SHP77 (cell line): Measurements from ENCODE around the gene NASP.

ENCODE experiments used
- DNase-seq, 2 experiments: peaks; one replicate each; lab custom pipeline; 2025; lab: John Stamatoyannopoulos, UW

NASP gene

GRCh38 chr1:45620588-45621500, 37.0 kb downstream of the NASP start:
- DNase-seq, result no peak

GRCh38 chr1:45621501-45621836, 37.6 kb downstream of the NASP start:
- no peak for DNase-seq

GRCh38 chr1:45621895-45622523, 38.2 kb downstream of the NASP start:
- DNase-seq, result no peak

GRCh38 chr1:45622524-45623394, 38.9 kb downstream of the NASP start:
- DNase-seq, result no peak

- DNase-seq, result no peak
Observed at GRCh38 chr1:45623972-45624371, 40.1 kb downstream of the NASP start, which contains the start of gene CCDC17. Gene CCDC17 (minus strand): TSS chr1:45624054. CDS start chr1:45623909, 145 bp downstream.

- DNase-seq, result no peak
Observed at GRCh38 chr1:45629035-45629434, 45.2 kb downstream of the NASP start.

GRCh38 chr1:45630429-45630828, 46.6 kb downstream of the NASP start:
- DNase-seq, result no peak

GRCh38 chr1:45635211-45635610, 51.4 kb downstream of the NASP start:
- no peak for DNase-seq

GRCh38 chr1:45640293-45640692, 56.5 kb downstream of the NASP start:
- no peak for DNase-seq

- DNase-seq, result no peak
Observed at GRCh38 chr1:45643321-45643720, 59.5 kb downstream of the NASP start.

- DNase-seq, result no peak
Observed at GRCh38 chr1:45643978-45644377, 60.1 kb downstream of the NASP start.

GRCh38 chr1:45644661-45645060, 60.8 kb downstream of the NASP start:
- DNase-seq, result no peak

- no peak for DNase-seq
Observed at GRCh38 chr1:45647248-45648021, 63.6 kb downstream of the NASP start.

GRCh38 chr1:45654540-45655280, 70.9 kb downstream of the NASP start:
- no peak for DNase-seq

GRCh38 chr1:45656573-45657226, 72.9 kb downstream of the NASP start:
- DNase-seq, result no peak

GRCh38 chr1:45658171-45658570, 74.3 kb downstream of the NASP start:
- DNase-seq, result no peak

- DNase-seq, result no peak
Observed at GRCh38 chr1:45659222-45659621, 75.4 kb downstream of the NASP start.

GRCh38 chr1:45660336-45660735, 76.5 kb downstream of the NASP start:
- no peak for DNase-seq

GRCh38 chr1:45666836-45667235, 83.0 kb downstream of the NASP start:
- DNase-seq, result no peak

GRCh38 chr1:45667321-45668111, 83.7 kb downstream of the NASP start:
- DNase-seq, result no peak
